AG10803 (cell line): ENCODE data around the gene KCNQ1.

Experiments used
- DNase-seq: peaks from one replicate; pipeline ENCODE4 v3.0.0; 2010; ENCODE audit warnings: low read depth
- H3K4me3 ChIP-seq: 2 replicates; pipeline ENCODE4 v1.5.1; 2011; ENCODE audit warnings: mild to moderate bottlenecking, low read length, control low read depth
- CTCF ChIP-seq: conservative IDR thresholded peaks from 2 replicates; pipeline ENCODE4 v1.5.1; 2011; ENCODE audit warnings: mild to moderate bottlenecking, low read length, control low read depth, inconsistent platforms

KCNQ1 gene

GRCh38 chr11:2416765-2417164 lies 28.0 kb upstream of the KCNQ1 start:
- no peak overlapping the region for H3K4me3 ChIP-seq
- TF ChIP-seq CTCF = no peak
- no peak for DNase-seq

GRCh38 chr11:2417856-2418692 lies 26.7 kb upstream of the KCNQ1 start:
- no peak for TF ChIP-seq CTCF
- DNase-seq = no peak
- no peak overlapping the region for H3K4me3 ChIP-seq

- no peak for TF ChIP-seq CTCF
- no peak overlapping the region for H3K4me3 ChIP-seq
- DNase-seq = no peak
These were observed 26.0 kb upstream of the KCNQ1 start for GRCh38 chr11:2418693-2419360.

GRCh38 chr11:2419638-2420501 lies 24.9 kb upstream of the KCNQ1 start:
- TF ChIP-seq CTCF = peak; percentile 93
- DNase-seq = peak; percentile 76
- H3K4me3 ChIP-seq = no peak overlapping the region

- peak; percentile 81 for TF ChIP-seq CTCF
- H3K4me3 ChIP-seq = no peak overlapping the region
- peak; percentile 55 for DNase-seq
These were observed 24.1 kb upstream of the KCNQ1 start for GRCh38 chr11:2420502-2421225.

GRCh38 chr11:2421226-2421994 lies 23.4 kb upstream of the KCNQ1 start:
- no peak for DNase-seq
- no peak for TF ChIP-seq CTCF
- H3K4me3 ChIP-seq = no peak overlapping the region
